ENCODE results near the gene YARS1. TPM values are rescaled to one million over a fixed set of nuclear protein-coding genes. Genes with fewer than 3 reads are reported as not detected.

Gene YARS1
- total and polyA plus RNA-seq, 2 of the 13 experiments (the other 11 are each of a cell fraction or from before 2014, with no cell fraction given) = 50.1 to 113 TPM

DNA sequence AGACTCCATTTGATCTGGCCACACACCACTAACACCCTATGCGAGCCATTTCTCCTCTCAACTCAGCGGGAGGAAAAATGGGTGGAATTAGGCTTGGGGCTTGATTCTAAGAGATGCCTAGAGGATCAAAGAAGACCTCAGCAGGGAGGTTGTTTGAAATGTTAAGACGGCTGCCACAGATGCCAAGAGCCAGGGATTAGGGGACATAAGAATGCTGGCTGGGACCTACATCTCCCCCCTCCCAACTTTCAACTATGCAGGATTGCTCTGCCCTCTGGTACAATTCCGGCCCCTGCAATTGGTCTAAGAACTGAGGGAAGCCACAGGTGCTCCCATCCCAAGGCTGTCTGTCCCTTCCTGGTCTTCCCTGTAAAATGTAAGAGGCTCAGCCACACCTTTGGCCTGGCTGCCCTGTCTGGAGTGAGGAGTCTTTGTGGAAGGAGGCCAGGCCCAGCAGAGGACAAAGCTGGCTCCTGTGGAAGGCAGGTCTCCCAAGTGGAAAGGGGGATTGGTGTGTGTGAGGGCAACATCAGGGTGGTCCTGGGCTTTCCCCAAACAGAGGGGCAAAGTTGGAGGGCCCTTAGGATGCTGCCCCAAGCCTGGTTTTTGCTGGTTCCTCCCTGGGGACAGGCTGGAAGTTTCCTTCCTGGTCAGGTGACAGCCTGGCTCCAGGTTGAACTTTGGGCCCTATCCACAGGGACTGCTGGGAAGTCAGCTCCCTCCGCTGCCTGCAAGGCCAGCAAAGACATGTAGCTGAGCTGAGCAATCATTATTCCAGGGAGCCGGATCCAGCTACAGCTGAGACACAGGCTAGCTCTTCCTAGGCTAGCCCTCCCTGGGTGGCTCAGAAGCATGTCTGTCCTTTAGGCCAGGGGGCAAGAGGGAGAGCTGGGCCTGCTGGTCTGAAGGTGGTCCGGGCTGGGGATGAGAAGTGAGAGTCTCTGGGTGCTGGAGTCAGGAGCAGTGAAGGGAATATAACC lies 80.1 kb downstream of the YARS1 start (continued):
- TF ChIP-seq, protein P1, sequence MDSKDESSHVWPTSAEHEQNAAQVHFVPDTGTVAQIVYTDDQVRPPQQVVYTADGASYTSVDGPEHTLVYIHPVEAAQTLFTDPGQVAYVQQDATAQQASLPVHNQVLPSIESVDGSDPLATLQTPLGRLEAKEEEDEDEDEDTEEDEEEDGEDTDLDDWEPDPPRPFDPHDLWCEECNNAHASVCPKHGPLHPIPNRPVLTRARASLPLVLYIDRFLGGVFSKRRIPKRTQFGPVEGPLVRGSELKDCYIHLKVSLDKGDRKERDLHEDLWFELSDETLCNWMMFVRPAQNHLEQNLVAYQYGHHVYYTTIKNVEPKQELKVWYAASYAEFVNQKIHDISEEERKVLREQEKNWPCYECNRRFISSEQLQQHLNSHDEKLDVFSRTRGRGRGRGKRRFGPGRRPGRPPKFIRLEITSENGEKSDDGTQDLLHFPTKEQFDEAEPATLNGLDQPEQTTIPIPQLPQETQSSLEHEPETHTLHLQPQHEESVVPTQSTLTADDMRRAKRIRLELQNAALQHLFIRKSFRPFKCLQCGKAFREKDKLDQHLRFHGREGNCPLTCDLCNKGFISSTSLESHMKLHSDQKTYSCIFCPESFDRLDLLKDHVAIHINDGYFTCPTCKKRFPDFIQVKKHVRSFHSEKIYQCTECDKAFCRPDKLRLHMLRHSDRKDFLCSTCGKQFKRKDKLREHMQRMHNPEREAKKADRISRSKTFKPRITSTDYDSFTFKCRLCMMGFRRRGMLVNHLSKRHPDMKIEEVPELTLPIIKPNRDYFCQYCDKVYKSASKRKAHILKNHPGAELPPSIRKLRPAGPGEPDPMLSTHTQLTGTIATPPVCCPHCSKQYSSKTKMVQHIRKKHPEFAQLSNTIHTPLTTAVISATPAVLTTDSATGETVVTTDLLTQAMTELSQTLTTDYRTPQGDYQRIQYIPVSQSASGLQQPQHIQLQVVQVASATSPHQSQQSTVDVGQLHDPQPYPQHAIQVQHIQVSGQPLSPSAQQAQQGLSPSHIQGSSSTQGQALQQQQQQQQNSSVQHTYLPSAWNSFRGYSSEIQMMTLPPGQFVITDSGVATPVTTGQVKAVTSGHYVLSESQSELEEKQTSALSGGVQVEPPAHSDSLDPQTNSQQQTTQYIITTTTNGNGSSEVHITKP (CRISPR knock-in tag; IDR thresholded peaks at IDR 0.05; ENCODE audit: low read depth) = peak; percentile 32; the same call in 1 of the 2 replicates
- TF ChIP-seq, protein P2, sequence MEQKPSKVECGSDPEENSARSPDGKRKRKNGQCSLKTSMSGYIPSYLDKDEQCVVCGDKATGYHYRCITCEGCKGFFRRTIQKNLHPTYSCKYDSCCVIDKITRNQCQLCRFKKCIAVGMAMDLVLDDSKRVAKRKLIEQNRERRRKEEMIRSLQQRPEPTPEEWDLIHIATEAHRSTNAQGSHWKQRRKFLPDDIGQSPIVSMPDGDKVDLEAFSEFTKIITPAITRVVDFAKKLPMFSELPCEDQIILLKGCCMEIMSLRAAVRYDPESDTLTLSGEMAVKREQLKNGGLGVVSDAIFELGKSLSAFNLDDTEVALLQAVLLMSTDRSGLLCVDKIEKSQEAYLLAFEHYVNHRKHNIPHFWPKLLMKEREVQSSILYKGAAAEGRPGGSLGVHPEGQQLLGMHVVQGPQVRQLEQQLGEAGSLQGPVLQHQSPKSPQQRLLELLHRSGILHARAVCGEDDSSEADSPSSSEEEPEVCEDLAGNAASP (CRISPR knock-in tag; IDR thresholded peaks at IDR 0.05; ENCODE audit: borderline replicate concordance) = peak; percentile 17; the same call in 1 of the 2 replicates
- TF ChIP-seq SAP130 (CRISPR knock-in tag; IDR thresholded peaks at IDR 0.05; ENCODE audit: low read depth) (peak; percentile 84), REPIN1 (CRISPR knock-in tag; IDR thresholded peaks at IDR 0.05; ENCODE audit: borderline replicate concordance, low read depth) (peak; percentile 85), TRIM24 (CRISPR knock-in tag; IDR thresholded peaks at IDR 0.05) (no peak), POGZ (CRISPR knock-in tag; IDR thresholded peaks at IDR 0.05) (peak; percentile 29; the same call in 1 of the 2 replicates), NR2F2 (IDR thresholded peaks at IDR 0.05; ENCODE audit: borderline replicate concordance, low read depth) (0 out of 2 replicates have a peak, but pooled peaks have one; percentile 35), KLF16 (CRISPR knock-in tag; IDR thresholded peaks at IDR 0.05) (peak; percentile 26 to 56; a peak in 1 of 4 replicates), HOXA3 (CRISPR knock-in tag; IDR thresholded peaks at IDR 0.05) (peak; percentile 67), ZNF501 (CRISPR knock-in tag; IDR thresholded peaks at IDR 0.05) (peak; percentile 41), PHF21A (CRISPR knock-in tag; IDR thresholded peaks at IDR 0.05) (peak; percentile 88), ZNF180 (CRISPR knock-in tag; IDR thresholded peaks at IDR 0.05; ENCODE audit: borderline replicate concordance, low read depth) (no peak), GATAD2A (CRISPR knock-in tag; IDR thresholded peaks at IDR 0.05) (peak; percentile 85), ZNF7 (CRISPR knock-in tag; IDR thresholded peaks at IDR 0.05) (no peak), HMG20A (CRISPR knock-in tag; IDR thresholded peaks at IDR 0.05; ENCODE audit: borderline replicate concordance) (peak; percentile 51; the same call in 1 of the 2 replicates), ZNF329 (CRISPR knock-in tag; IDR thresholded peaks at IDR 0.05; ENCODE audit: low read depth) (0 out of 2 replicates have a peak, but pooled peaks have one; percentile 58)
- TF ChIP-seq, protein P3, sequence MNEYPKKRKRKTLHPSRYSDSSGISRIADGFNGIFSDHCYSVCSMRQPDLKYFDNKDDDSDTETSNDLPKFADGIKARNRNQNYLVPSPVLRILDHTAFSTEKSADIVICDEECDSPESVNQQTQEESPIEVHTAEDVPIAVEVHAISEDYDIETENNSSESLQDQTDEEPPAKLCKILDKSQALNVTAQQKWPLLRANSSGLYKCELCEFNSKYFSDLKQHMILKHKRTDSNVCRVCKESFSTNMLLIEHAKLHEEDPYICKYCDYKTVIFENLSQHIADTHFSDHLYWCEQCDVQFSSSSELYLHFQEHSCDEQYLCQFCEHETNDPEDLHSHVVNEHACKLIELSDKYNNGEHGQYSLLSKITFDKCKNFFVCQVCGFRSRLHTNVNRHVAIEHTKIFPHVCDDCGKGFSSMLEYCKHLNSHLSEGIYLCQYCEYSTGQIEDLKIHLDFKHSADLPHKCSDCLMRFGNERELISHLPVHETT (CRISPR knock-in tag; conservative IDR thresholded peaks at IDR 0.05) = 0 out of 2 replicates have a peak, but pooled peaks have one; percentile 49
- TF ChIP-seq, protein P4, sequence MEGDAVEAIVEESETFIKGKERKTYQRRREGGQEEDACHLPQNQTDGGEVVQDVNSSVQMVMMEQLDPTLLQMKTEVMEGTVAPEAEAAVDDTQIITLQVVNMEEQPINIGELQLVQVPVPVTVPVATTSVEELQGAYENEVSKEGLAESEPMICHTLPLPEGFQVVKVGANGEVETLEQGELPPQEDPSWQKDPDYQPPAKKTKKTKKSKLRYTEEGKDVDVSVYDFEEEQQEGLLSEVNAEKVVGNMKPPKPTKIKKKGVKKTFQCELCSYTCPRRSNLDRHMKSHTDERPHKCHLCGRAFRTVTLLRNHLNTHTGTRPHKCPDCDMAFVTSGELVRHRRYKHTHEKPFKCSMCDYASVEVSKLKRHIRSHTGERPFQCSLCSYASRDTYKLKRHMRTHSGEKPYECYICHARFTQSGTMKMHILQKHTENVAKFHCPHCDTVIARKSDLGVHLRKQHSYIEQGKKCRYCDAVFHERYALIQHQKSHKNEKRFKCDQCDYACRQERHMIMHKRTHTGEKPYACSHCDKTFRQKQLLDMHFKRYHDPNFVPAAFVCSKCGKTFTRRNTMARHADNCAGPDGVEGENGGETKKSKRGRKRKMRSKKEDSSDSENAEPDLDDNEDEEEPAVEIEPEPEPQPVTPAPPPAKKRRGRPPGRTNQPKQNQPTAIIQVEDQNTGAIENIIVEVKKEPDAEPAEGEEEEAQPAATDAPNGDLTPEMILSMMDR (CRISPR knock-in tag; IDR thresholded peaks at IDR 0.05) = peak; percentile 25

Measured in HepG2 (cell line).